Measurements from ENCODE around the gene BEND5.

- TF ChIP-seq POLR2AphosphoS5 (IDR thresholded peaks at IDR 0.05) (no peak), CTCF (IDR thresholded peaks at IDR 0.05) (no peak), POLR2A (IDR thresholded peaks at IDR 0.05; ENCODE audit: low read depth) (no peak), EP300 (IDR thresholded peaks at IDR 0.05) (no peak)
Measured at GRCh38 chr1:48718705-48719104, 58.0 kb downstream of the BEND5 start.

Data from esophagus muscularis mucosa (tissue), 4 donors.